Tibial artery (tissue), 4 donors: ENCODE data around the gene VTI1A.

ENCODE experiments used
- DNase-seq, 2 donors: peaks; one replicate each; pipeline ENCODE4 v3.0.0-alpha.2; 2019
- H3K27ac ChIP-seq, 2 donors: fragments of 200-600 bp; sonication (generic) in 1 of 2; 1 replicate in 1 of 2; 2 replicates in 1 of 2; pipeline ENCODE4 v1.5.1; 2018 to 2019; ENCODE audit warnings: mild to moderate bottlenecking in 1 of 2
- H3K27me3 ChIP-seq, 2 donors: fragments of 200-600 bp; sonication (generic) in 1 of 2; one replicate each; pipeline versions ENCODE4 v1.5.1 to v1.6.0; 2016 to 2019
- H3K36me3 ChIP-seq, 3 donors: fragments of 200-600 bp; sonication (generic) in 2 of 3; one replicate each; pipeline ENCODE4 v1.5.1; 2016 to 2019; ENCODE audit warnings: mild to moderate bottlenecking in 2 of 3
- H3K4me1 ChIP-seq, 4 donors: fragments of 200-600 bp; sonication (generic) in 2 of 4; 1 replicate in 3 of 4; 2 replicates in 1 of 4; pipeline ENCODE4 v1.5.1; 2016 to 2019
- H3K4me3 ChIP-seq, 2 donors: fragments of 200-600 bp; sonication (generic) in 1 of 2; 1 replicate in 1 of 2; 2 replicates in 1 of 2; pipeline ENCODE4 v1.5.1; 2018 to 2019; ENCODE audit warnings: mild to moderate bottlenecking in 2 of 2
- H3K9me3 ChIP-seq, 3 donors: fragments of 200-600 bp; sonication (generic) in 1 of 3; one replicate each; pipeline ENCODE4 v1.5.1; 2016 to 2019
- CTCF ChIP-seq, 2 experiments: fragments of 200-600 bp in 1 of 2; fragments of 450-650 bp in 1 of 2; IDR thresholded peaks; one replicate each; pipeline ENCODE4 v1.5.1; 2017 to 2019; ENCODE audit warnings: antibody characterized with exemption in 2 of 2, mild to moderate bottlenecking in 1 of 2, moderate library complexity in 1 of 2
- intact Hi-C: fragments of 100-400 bp; cut with DNase I; formaldehyde crosslinking; loops from one replicate; pipeline ENCODE4 v1.15.0; 2023; ENCODE audit warnings: low total_unique reads

VTI1A gene

GRCh38 chr10:112782200-112782907 is 335.3 kb downstream of the VTI1A start:
- Histone ChIP-seq H3K4me1 (peaks cover 0 to 11% (median 3%) of the 10 kb centered on the region in 4 donors), H3K27ac (no peak overlapping the region), H3K36me3 (no peaks in the 10 kb centered on the region), H3K4me3 (no peak overlapping the region), H3K9me3 (no peaks in the 10 kb centered on the region), H3K27me3 (no peaks in the 10 kb centered on the region)
- intact Hi-C loops, result no loop called here
- DNase-seq, result peak; percentile 73 to 79
- TF ChIP-seq CTCF (IDR thresholded peaks at IDR 0.05), result no peak

- Histone ChIP-seq H3K27ac (no peak overlapping the region), H3K4me3 (no peak overlapping the region)
- TF ChIP-seq CTCF (IDR thresholded peaks at IDR 0.05), result no peak
These were observed 336.5 kb downstream of the VTI1A start for GRCh38 chr10:112783351-112784021.

GRCh38 chr10:112784022-112784461 is 337.0 kb downstream of the VTI1A start:
- Histone ChIP-seq H3K4me3 (no peak overlapping the region), H3K27me3 (no peaks in the 10 kb centered on the region), H3K27ac (no peak overlapping the region), H3K4me1 (peaks cover 0 to 3% (median under 1%) of the 10 kb centered on the region in 4 donors), H3K9me3 (peaks cover 0 to 4% (median 0%) of the 10 kb centered on the region in 3 donors), H3K36me3 (no peaks in the 10 kb centered on the region)
- no peak for DNase-seq
- intact Hi-C loops, result no loop called here
- no peak for TF ChIP-seq CTCF (IDR thresholded peaks at IDR 0.05)

More at GRCh38 chr10:112783351-112784021, 336.5 kb downstream of the VTI1A start:
- DNase-seq, result no peak
- Histone ChIP-seq H3K4me1 (peaks cover 0 to 9% (median 3%) of the 10 kb centered on the region in 4 donors), H3K9me3 (no peaks in the 10 kb centered on the region), H3K27me3 (no peaks in the 10 kb centered on the region), H3K36me3 (no peaks in the 10 kb centered on the region)
- intact Hi-C loops, result no loop called here

- no peak for TF ChIP-seq CTCF (IDR thresholded peaks at IDR 0.05)
- Histone ChIP-seq H3K9me3 (peaks cover 0 to 9% (median 0%) of the 10 kb centered on the region in 3 donors), H3K27me3 (no peaks in the 10 kb centered on the region), H3K4me1 (no peaks in the 10 kb centered on the region), H3K27ac (no peak overlapping the region), H3K36me3 (no peaks in the 10 kb centered on the region), H3K4me3 (no peak overlapping the region)
- intact Hi-C loops, result no loop called here
- no peak for DNase-seq
These were observed 338.1 kb downstream of the VTI1A start for GRCh38 chr10:112785089-112785488.

- Histone ChIP-seq H3K36me3 (no peaks in the 10 kb centered on the region), H3K4me3 (no peak overlapping the region), H3K27ac (no peak overlapping the region), H3K4me1 (peaks cover 0 to 23% (median 17%) of the 10 kb centered on the region in 4 donors), H3K9me3 (peaks cover 0 to 9% (median 0%) of the 10 kb centered on the region in 3 donors), H3K27me3 (no peaks in the 10 kb centered on the region)
- no peak for TF ChIP-seq CTCF (IDR thresholded peaks at IDR 0.05)
- DNase-seq, result no peak
- intact Hi-C loops, result no loop called here
These were observed 342.2 kb downstream of the VTI1A start for GRCh38 chr10:112789248-112789647.
